ENCODE results near the gene RPS5.
"Not testable (repeated sequence)": the region's sequence is repeated elsewhere in the genome, so short reads cannot be mapped to it uniquely, and the experiment has no call there.

The RPS5 gene

DNA sequence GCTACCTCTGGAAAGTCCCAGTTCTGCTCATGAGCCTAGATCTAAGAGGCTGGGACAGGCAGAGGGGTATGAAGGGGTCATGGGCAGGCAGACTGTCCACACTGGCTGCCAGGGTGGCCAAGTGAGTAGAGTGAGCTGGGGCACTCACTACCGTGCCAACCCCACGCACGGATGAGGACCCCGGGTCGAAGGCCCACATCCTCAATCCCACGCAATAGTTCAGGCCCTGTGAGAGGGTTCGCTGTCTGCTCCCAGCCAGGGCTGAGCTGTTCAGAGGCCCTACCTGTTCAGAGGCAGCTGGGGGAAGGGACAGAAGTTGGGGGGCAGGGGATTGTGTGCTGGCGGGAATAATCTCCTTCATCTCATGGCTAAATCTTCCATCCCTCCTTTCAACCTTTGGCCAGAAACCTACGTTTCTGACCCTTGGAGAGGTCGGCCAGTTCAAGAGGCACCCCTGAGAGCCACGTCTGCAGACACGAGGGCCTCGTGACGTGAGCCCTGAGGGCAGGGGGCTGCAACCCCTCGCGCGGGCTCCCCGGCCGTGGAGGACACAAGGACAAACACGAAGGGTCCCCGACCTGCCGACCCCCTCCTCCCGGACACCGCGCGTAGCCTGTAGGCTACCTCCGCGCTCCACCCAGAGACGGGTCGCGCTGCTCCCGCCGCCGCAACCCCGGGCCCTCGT is 1.0 kb upstream of the RPS5 start:
- no peak for DNase-seq (ENCODE audit: low read depth)

GRCh38 chr19:58387338-58388174 is 487 bp downstream of the RPS5 start:
- no peak for DNase-seq (ENCODE audit: low read depth)

DNA sequence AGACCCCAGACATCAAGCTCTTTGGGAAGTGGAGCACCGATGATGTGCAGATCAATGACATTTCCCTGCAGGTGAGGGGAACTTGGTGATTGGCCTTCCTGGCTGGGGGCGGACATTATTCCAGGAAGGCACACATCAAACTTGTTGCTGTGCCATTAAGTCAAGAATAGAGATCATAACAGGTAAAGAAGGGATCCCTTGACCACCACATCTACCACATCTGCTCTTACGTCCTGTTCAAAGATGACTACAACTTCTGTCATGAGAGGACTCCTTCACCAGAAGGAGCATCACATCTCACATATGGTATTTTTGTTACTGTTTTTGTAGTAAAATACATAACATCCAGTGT is 1.1 kb downstream of the RPS5 start:
- DNase-seq (ENCODE audit: low read depth), result no peak

DNA sequence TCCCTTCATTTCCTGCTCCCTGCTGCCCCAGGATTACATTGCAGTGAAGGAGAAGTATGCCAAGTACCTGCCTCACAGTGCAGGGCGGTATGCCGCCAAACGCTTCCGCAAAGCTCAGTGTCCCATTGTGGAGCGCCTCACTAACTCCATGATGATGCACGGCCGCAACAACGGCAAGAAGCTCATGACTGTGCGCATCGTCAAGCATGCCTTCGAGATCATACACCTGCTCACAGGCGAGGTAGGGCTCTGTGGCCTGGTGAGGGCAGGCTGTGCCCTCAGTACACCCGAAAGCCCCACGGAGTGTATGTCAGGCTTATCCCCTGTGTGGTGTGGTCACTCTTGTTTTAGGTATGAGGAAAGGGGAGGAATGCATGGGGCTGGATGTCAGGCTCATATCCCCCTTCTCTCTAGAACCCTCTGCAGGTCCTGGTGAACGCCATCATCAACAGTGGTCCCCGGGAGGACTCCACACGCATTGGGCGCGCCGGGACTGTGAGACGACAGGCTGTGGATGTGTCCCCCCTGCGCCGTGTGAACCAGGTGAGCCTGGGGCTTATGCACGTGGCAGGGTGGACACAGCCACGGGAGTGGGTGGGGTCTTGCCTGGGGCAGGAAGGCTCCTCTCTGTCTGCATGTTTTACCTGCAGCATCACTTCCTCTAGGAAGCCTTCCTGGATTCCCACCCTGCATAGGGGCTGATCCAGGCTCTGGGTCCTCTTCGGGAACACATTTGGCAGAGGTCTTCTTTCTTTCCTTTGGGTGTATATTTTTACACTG is 6.1 kb downstream of the RPS5 start:
- no peak for DNase-seq (ENCODE audit: low read depth)

- DNase-seq (ENCODE audit: low read depth), result no peak
Measured at GRCh38 chr19:58393725-58394033, 6.6 kb downstream of the RPS5 start.

- no peak for DNase-seq (ENCODE audit: low read depth)
Measured at GRCh38 chr19:58394821-58395219, 7.8 kb downstream of the RPS5 start.

DNA sequence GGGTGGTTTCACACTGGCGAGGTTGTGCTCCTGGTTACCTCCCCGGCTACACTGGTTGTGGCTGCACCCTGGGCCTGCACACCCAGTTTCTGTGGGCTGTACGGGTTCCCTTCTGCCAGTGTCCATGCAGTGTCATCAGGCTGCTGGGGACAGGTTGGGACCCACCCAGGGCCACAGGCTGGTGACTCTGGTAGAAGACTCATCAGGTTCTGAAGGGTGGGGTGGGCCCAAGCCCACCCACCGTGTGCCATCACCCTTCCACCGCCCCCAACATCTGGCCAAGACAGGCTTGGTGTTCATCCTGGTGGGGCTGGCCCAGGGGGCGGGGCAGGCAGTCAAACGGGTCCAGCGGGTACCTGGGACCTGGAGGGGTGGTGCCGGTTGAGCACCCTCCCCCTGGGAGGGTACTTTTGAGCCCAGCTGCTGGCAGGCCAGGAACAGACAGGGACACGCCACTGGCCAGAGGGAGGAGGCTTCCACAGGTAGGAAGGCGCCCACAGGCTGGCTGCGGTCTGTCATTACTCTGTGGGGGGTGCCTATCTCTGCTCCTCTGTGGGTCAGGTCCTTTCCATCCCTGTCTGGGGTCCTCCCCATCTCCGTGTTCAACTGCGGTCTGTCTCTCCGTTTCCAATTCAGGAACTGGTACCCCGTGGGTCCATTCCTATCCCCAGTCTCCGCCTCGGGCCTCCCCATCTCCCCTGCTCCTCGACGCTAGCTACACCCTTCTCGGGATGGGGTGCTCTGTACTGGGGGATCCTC is 8.3 kb downstream of the RPS5 start, which contains the start of gene RNF225:
TSS of gene RNF225 (plus strand) at position 437 of the 759 bp plus-strand sequence. CDS start 434 bp downstream, outside the sequence.
- no peak for DNase-seq (ENCODE audit: low read depth)

DNA sequence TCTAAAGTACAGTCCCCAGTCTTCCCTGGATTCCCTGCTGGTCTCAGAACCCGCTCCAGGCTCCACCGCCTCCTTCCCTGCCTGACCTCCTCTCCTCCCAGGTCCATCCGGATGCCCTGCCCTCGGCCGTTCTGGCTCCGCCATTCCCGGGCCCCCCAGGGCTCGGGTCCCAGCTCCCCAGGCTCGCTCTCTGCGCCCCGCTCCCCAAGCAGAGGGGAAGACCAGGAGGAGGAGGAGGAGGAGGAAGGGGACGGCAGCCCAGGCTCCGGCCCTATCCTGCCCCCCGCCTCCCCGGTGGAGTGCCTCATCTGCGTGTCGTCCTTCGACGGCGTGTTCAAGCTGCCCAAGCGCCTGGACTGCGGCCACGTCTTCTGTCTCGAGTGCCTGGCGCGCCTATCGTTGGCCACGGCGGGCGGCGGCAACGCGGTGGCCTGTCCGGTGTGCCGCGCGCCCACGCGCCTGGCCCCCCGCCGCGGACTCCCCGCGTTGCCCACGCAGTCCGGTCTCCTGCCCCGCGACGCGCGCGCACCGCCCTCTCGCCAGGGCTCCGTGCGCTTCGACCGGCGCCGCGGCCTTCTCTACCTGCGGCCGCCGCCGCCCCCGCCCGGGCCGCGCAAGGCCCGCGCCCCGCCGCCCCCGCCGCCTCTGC is 9.0 kb downstream of the RPS5 start:
- no peak for DNase-seq (ENCODE audit: low read depth)

DNA sequence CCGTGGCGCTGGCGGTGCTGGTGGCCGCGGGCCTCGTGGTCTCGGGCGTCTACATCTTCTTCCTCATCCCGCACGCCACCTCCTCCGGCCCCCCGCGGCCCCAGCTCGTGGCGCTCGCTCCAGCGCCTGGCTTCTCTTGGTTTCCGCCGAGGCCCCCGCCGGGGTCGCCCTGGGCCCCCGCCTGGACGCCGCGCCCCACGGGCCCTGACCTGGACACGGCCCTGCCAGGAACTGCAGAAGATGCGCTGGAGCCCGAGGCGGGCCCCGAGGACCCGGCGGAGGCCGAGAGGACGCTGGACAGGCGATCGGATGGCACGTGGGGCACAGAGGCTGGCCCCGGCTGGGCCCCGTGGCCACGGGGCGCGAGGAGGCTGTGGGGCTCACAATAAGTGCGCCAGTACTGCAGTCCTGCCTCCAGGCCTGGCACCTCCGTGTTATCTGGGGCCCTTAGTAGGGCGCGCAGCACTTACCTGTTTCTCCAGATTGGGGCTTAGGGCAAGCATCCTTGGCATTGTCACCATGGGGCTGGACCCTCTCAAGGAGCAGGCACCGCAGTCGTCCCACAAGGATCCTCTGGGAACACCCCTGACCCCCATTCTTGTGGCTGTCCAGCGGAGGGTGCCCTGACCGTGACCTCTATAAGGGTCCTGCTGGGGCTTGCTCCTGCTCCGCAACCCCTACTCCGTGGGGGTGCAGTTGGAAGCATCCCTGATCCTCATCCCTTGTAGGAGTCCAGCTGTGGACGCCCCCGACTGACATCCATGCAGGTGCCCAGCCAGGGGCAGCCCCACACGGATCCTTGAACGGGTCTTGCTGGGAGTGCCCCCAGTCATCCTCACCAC is 9.8 kb downstream of the RPS5 start:
- DNase-seq (ENCODE audit: low read depth), result no peak

DNA sequence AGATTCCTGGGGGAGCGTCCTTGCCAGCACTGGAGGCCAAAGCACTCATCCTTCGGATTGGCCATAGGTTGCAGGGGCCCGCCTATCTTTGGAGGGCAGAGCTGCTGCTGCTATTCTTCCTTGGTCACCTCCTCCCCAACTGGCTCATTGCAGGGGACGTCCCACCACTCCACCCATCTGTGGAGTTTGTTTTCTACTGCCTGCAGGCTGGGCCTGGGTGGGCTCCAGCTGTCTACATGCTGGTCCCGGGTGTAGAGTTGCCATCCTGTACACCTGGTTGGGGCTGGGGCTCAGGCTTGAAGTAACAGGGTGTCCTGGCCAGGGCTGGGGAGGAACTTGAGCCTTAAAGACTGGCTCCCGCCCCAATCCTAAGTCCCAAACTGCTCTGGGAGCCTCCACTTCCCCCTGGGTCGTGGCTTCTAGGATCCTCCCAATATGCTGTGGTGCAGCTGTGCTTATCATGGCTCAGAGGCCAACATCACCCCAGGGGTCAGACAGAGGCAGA is 10.5 kb downstream of the RPS5 start:
- DNase-seq (ENCODE audit: low read depth), result no peak

- no peak for DNase-seq (ENCODE audit: low read depth)
Measured at GRCh38 chr19:58398087-58398486, 11.0 kb downstream of the RPS5 start.

- no peak for DNase-seq (ENCODE audit: low read depth)
Measured at GRCh38 chr19:58398545-58398944, 11.5 kb downstream of the RPS5 start.

- no peak for DNase-seq (ENCODE audit: low read depth)
Measured at GRCh38 chr19:58399903-58400302, 12.8 kb downstream of the RPS5 start.

- DNase-seq (ENCODE audit: low read depth), result no peak
Measured at GRCh38 chr19:58400316-58400915, 13.3 kb downstream of the RPS5 start.

GRCh38 chr19:58400916-58401839 is 14.1 kb downstream of the RPS5 start:
- DNase-seq (ENCODE audit: low read depth), result peak; percentile 98

DNA sequence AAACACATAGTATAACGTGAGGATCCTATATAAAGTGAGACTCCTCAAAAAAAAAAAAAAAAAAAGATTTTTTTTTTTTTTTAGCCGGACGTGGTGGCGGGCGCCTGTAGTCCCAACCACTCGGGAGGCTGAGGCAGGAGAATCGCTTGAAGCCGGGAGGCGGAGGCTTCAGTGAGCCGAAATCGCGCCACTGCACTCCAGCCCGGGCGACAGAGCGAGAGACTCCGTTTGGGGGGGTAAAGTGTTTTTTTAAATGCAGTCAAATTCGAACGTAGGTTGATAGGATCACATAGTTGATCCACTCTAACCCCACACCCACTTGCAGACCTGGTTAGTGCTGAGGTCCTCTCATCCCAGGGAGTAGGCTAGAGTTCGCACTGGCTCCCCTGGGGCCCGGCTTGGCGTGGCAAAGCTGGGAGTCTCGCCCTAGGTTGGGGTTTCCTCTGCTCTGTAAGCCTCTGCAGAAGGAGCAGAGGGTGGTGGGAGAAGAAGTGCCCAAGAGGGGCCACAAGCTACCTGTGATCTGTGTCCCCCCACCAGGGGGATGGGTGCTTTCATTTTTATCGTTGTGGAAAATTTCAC is 14.9 kb downstream of the RPS5 start:
- no peak for DNase-seq (ENCODE audit: low read depth)

DNA sequence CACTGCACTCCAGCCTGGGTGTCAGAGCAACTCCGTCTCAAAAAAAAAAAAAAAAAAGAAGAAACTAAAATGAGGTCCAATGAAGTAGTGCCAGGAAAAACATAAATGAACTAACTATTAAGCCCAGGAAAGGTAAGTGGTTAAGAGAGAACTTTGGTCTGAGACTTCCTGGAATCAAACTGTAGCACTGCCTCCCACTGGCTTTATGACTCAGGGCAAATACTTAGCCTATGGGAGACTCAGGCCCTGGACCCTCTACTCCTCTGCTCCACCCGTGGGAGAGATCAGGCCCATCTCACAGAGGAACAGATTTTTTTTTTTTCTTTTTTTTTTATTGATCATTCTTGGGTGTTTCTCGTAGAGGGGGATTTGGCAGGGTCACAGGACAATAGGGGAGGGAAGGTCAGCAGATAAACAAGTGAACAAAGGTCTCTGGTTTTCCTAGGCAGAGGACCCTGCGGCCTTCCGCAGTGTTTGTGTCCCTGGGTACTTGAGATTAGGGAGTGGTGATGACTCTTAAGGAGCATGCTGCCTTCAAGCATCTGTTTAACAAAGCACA is 16.9 kb downstream of the RPS5 start:
- not testable (repeated sequence) for DNase-seq (ENCODE audit: low read depth)

Data from activated gamma-delta T cell treated with anti-CD3 and anti-CD28 coated beads, Interleukin-2, amount 50 U/mL, for 16 hours (primary cell).